Prostate gland (tissue), 2 donors: Measurements from ENCODE around the gene DUSP15. TPM values are rescaled to one million over a fixed set of nuclear protein-coding genes. Genes with fewer than 3 reads are reported as not detected.

Experiments
- DNase-seq: peaks from one replicate; pipeline ENCODE4 v3.0.0-alpha.2; 2019; ENCODE audit warnings: low spot score
- H3K27ac ChIP-seq, 2 donors: fragments of 200-600 bp; sonication (generic); 2 replicates each; pipeline ENCODE4 v1.5.1; 2017 to 2019
- H3K27me3 ChIP-seq: fragments of 200-600 bp; sonication (generic); replicated peaks from 2 replicates; pipeline ENCODE4 v1.5.1; 2019; ENCODE audit not compliant: insufficient read depth
- H3K36me3 ChIP-seq, 2 donors: fragments of 200-600 bp; sonication (generic); 1 replicate in 1 of 2; 2 replicates in 1 of 2; pipeline versions ENCODE4 v1.5.1 to v1.8.1; 2017 to 2019
- H3K4me1 ChIP-seq: fragments of 200-600 bp; sonication (generic); replicated peaks from 2 replicates; pipeline ENCODE4 v1.5.1; 2019
- H3K4me3 ChIP-seq, 2 donors: fragments of 200-600 bp; sonication (generic); 2 replicates each; pipeline ENCODE4 v1.5.1; 2017 to 2019
- H3K9me3 ChIP-seq: fragments of 200-600 bp; sonication (generic); 2 replicates; pipeline ENCODE4 v1.5.1; 2017
- CTCF ChIP-seq, 4 experiments: fragments of 200-600 bp in 2 of 4; fragments of 450-650 bp in 2 of 4; sonication (generic) in 2 of 4; IDR thresholded peaks; 1 replicate in 3 of 4; 2 replicates in 1 of 4; pipeline ENCODE4 v1.5.1; 2016 to 2019; ENCODE audit warnings: antibody characterized with exemption in 4 of 4, mild to moderate bottlenecking in 2 of 4, moderate library complexity in 2 of 4
- POLR2A ChIP-seq: fragments of 450-650 bp; IDR thresholded peaks from one replicate; pipeline ENCODE4 v1.6.1; 2016; ENCODE audit warnings: antibody characterized with exemption, mild to moderate bottlenecking
- POLR2AphosphoS5 ChIP-seq: sonication (generic); formaldehyde crosslinking; IDR thresholded peaks from one replicate; pipeline ENCODE4 v1.6.1; 2017; ENCODE audit warnings: antibody characterized with exemption
- WGBS: methylation state at CpG from one replicate; pipeline ENCODE4 v1.1.5; 2018; 5-methylcytosine and 5-hydroxymethylcytosine counted together
- intact Hi-C: fragments of 100-400 bp; cut with DNase I; formaldehyde crosslinking; loops from one replicate; pipeline ENCODE4 v1.14.2; 2022
- total RNA-seq, 2 donors: library from RNA; depleted of rRNA; stranded (reverse); fragments of >200 nt; gene quantifications; one replicate each; pipeline ENCODE4 v1.1.0, GENCODE V29; 2016

Gene DUSP15
- total RNA-seq, 2 donors from 2014 or later, result 1.7 to 57.9 TPM

DNA sequence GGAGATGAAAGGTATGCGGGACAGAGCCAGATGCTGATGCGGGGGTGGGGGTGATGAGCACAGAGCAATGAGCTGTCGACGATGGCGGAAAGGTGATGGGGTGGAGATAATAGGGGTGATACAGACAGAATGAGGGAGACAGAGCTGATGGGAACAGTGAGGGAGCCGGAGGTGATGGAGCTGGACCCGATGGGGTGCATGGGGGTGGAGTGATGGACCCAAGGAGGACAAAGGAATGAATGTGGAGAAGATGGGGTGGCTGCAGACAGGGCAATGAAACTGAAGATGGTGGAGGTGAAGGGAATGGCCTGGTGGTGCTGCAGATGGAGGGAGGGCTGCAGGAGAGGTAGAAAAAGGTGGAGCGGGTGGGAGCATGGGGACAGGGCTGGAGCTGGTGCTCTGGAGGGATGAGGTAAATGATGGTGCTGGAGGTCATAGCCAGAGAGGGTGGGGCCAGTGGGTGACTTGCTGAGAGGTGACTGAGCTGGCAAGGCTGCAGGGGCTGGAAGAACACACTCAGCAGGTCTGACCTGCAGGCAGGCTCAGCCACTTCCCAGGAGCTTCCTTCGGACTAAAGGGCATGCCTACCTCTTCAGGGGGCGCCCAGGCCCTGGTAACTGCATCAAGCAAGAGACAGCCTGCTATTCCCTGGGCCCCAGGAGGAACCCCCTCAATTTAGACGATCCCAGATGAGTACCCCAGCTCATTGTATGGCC is 18.9 kb downstream of the DUSP15 start:
- Histone ChIP-seq H3K27me3 (no peaks in the 10 kb centered on the region), H3K27ac (no peak overlapping the region), H3K4me3 (no peak overlapping the region), H3K36me3 (no peaks in the 10 kb centered on the region), H3K9me3 (no peaks in the 10 kb centered on the region), H3K4me1 (no peaks in the 10 kb centered on the region)
- intact Hi-C loops, result no loop called here
- 73% methylated on average over 11 of the region's 11 CpGs for WGBS
- no peak for DNase-seq
- no peak for TF ChIP-seq CTCF (IDR thresholded peaks at IDR 0.05)
- no peak for TF ChIP-seq POLR2AphosphoS5
- TF ChIP-seq POLR2A, result no peak

- no peaks in the 10 kb centered on the region for H3K36me3 ChIP-seq
- H3K9me3 ChIP-seq, result no peaks in the 10 kb centered on the region
- H3K27me3 ChIP-seq, result no peaks in the 10 kb centered on the region
- intact Hi-C loops, result no loop called here
- peak; percentile 25 for DNase-seq
- TF ChIP-seq POLR2A (no peak), CTCF (IDR thresholded peaks at IDR 0.05) (no peak), POLR2AphosphoS5 (no peak)
- WGBS, result 28% methylated on average over 27 of the region's 45 CpGs
- H3K4me1 ChIP-seq, result no peaks in the 10 kb centered on the region
- H3K4me3 ChIP-seq, result no peak overlapping the region
- H3K27ac ChIP-seq, result no peak overlapping the region
Measured at GRCh38 chr20:31849306-31849930, 20.9 kb downstream of the DUSP15 start.

- no peak overlapping the region for H3K27ac ChIP-seq
- no peaks in the 10 kb centered on the region for H3K27me3 ChIP-seq
- no peak overlapping the region for H3K4me3 ChIP-seq
- no peaks in the 10 kb centered on the region for H3K9me3 ChIP-seq
- TF ChIP-seq POLR2AphosphoS5 (no peak), CTCF (IDR thresholded peaks at IDR 0.05) (no peak), POLR2A (no peak)
- 89% methylated on average over 31 of the region's 32 CpGs for WGBS
- intact Hi-C loops, result no loop called here
- no peaks in the 10 kb centered on the region for H3K36me3 ChIP-seq
- no peak for DNase-seq
- no peaks in the 10 kb centered on the region for H3K4me1 ChIP-seq
Measured at GRCh38 chr20:31848088-31848999, 22.0 kb downstream of the DUSP15 start.

DNA sequence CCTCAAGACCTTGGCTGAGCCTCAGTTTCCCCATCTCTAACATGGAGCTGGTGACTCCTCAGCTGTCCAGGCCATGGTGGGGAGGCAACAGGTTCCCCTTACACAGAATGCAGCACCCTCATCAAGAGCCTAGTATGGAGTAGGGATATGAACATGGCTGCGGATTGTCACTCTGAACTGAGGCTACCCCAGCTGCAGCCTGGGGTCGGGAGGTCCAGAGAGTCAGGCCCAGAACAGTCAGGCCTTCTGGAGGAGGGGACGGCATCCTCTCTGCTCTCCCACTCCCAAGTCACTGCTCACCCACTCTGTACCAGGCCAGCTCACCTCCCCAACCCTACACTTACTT is 23.6 kb downstream of the DUSP15 start:
- DNase-seq, result no peak
- H3K36me3 ChIP-seq, result no peaks in the 10 kb centered on the region
- TF ChIP-seq POLR2AphosphoS5 (no peak), CTCF (IDR thresholded peaks at IDR 0.05) (no peak), POLR2A (no peak)
- H3K27ac ChIP-seq, result no peak overlapping the region
- 86% methylated on average over 3 of the region's 3 CpGs for WGBS
- H3K4me3 ChIP-seq, result no peak overlapping the region
- no peaks in the 10 kb centered on the region for H3K27me3 ChIP-seq
- H3K4me1 ChIP-seq, result no peaks in the 10 kb centered on the region
- intact Hi-C loops, result no loop called here
- no peaks in the 10 kb centered on the region for H3K9me3 ChIP-seq
